HG02642 (cell line): ENCODE results near the gene FAR2.
"Not testable (repeated sequence)": the region's sequence is repeated elsewhere in the genome, so short reads cannot be mapped to it uniquely, and the experiment has no call there.

Experiments
- ATAC-seq: cut with Tn5 transposase; IDR thresholded peaks from one replicate; pipeline ENCODE4 v1.9.1; 2021; ENCODE audit warnings: mild to moderate bottlenecking; ENCODE audit not compliant: unreplicated experiment, poor library complexity

The FAR2 gene

DNA sequence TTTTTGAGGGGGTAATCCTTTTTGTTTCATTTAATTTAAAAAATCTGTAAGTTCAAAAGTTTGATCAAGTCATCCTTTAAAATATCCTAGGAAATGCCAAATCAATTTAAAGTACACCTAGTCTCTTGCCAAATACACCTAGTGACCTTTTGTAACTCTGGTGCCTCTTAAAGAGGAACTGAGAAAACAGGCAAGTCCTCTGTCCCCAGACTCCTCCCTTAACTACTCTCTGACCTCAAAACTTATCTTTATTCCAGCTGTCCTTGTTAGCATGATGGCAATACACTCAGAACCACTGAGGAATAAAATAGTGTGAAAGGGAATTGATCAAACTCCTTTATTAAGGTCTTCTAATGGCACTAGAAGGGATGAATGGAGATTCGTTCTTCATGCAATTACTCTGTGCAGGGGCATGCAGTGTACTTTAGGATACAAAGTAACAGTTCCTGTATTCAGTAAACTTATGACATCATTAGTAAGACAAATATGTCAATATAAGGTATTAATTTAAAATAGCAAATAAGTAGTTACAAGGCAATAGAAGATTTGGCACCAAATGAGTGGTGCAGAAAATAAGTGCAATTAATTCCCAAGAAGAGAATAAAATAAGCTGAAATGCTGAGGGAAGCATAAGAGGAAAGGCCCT is 3.3 kb downstream of the FAR2 start:
- ATAC-seq: peak; percentile 77

DNA sequence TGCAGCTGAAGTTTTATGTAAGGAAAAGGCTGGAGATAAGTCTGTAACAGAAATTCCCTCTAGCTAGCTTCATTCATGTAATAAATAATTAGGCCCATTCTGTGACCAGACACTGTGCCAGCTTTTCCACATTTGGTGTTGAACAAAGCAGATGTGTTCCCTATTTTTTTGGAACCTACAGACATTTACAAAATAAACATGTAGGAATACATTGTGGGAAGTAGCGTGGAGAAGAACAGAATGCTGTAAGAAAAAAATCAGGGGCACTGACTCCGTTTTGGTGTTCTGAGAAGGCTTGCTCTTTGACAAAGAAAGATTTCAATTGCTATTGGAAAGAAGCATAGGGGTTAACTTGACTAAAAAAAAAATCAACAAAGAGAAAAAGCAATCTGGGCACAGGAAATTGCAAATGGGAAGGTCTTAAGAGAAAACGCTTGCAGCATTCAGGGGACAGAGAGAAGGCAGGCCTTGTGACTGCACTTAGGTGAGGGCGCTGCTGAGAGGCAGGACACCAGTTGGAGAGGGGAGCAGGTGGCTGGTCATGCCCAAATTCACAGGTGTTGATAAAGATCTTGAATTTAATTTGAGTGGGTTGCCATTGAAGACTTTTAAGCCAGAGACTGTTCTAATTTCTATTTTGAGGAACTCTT is 4.0 kb downstream of the FAR2 start:
- no peak for ATAC-seq

- ATAC-seq: peak; percentile 59
Observed at GRCh38 chr12:29155079-29155478, 6.0 kb downstream of the FAR2 start.

GRCh38 chr12:29157486-29157946 is 8.4 kb downstream of the FAR2 start:
- ATAC-seq: no peak

DNA sequence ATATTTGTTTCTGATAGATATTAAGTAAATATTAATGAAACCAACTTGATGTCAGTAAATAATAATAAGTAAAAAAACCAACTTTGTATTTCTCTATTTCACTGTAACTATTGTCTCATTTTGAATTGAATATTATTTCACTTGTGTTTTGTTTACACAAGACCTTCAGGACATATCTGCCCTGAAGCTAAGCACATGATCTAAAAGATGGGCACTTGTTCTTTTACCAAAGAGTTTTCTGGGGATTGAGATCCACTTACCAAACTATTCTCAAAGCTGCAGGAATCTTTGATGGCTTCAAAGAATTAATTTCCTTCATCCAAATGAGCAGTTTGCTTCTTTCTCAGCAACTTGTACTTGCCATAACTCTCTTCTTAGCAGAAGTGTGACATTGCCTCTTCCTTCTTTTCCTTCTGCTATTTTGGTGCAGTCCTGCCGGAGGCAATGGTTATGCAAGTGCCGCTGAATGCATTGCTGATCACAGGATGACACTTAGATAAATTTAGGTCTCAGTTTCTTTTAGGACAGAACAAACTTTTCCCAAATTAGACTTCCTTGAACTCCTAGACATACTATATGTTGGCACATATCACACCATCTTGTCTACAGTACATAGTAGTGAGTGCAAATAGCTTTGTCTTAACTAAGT is 9.2 kb downstream of the FAR2 start:
- ATAC-seq: no peak

DNA sequence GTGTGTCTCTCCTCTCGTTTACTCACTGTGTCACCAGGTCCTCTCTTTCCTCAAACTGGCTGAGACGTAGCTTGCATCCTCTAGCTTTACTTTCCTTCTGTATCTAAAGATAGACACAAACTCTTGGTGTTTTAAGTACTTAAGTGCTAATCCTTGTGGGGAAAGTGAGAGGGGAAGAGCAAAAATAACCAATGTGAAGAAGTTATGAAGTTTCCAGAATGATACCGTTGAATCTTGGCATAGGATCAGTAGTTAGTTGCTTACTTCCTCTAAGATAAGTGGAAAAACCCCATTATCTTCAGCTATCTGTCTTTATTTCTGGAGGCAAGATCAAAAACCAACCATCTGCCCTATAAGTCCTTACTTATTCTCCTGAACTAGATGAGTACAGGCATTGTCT is 10.6 kb downstream of the FAR2 start:
- no peak for ATAC-seq

DNA sequence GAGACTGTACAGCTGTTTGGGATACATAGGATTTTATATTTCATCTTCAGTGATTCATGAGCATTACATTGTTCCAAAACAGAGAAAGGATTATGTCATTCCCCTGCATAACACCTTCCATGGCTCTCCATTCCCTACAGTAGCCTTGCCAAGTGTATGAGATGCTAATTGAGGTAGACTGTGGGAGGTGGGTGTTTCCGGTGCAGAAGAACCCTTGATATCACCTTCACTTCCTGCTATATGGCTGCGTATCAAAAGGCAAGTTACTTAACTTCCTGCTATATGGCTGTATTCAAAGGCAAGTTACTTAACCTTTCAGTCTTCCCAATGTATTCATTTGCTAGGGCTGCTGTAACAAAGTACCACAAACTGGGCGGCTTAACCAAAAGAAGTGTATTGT is 11.2 kb downstream of the FAR2 start:
- no peak for ATAC-seq

DNA sequence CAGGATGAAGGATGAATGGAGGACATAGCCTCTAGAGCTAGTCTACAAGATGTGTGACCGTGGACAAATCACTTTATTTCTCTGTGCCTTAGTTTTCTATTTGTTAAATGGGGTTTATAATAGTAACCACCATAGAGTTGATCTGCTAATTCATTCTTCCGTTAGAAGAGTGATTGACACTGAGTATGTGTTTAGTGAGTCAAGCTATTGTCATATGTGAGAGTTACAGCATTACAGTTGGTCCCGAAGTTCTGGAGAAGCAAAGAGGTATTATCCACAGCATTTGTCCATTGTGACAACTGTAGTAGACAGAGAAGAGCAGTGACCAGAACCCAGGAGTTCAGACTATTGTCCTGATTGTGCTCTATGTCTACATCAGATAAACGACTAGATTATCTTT is 14.1 kb downstream of the FAR2 start:
- no peak for ATAC-seq

DNA sequence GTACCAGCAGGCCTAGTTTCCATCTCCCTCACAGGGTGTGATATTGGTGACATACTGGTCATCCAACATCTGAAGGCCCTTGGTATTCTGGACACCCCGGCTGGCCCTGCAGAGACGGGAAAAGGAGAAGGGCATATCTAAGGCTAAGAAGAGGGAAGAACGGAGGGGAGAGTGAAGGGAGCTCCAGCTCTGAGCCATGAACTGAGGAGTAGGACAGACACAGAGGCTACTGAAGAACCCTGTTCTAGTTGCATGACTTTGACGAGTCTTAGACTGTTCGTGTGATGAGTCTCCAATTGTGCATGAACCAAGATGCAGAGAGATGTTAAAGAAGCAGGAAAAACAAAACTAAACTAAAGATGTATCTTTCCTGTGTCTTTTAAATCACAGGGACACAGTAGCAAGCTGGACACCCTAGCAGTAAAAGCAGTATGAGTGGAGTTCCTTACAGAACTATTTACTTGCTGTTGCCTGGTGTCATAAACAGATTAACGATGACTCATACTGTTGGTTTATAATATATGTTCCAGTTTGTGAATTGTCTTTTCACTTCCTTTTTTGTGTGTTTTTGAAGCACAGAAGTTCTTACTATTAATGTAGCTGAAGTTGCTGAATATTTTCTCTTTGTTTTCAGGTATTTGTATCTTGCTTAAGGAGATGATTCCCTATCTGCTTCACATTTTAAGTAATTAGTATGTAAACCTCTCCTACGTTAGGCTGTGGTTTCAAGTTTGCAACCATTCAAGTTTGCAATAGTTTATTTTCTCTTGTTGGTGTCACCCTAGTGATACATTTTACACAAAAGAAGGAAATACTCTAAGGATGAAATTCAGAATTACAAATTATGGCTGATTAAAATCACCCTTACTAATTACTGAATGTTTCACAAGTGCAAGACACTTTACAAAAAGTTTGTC is 15.7 kb downstream of the FAR2 start:
- ATAC-seq: peak; percentile 99

- ATAC-seq: no peak
Observed at GRCh38 chr12:29167445-29167844, 18.4 kb downstream of the FAR2 start.

- ATAC-seq: no peak
Observed at GRCh38 chr12:29167988-29168387, 18.9 kb downstream of the FAR2 start.

- not testable (repeated sequence) for ATAC-seq
Observed at GRCh38 chr12:29169978-29170377, 20.9 kb downstream of the FAR2 start.

DNA sequence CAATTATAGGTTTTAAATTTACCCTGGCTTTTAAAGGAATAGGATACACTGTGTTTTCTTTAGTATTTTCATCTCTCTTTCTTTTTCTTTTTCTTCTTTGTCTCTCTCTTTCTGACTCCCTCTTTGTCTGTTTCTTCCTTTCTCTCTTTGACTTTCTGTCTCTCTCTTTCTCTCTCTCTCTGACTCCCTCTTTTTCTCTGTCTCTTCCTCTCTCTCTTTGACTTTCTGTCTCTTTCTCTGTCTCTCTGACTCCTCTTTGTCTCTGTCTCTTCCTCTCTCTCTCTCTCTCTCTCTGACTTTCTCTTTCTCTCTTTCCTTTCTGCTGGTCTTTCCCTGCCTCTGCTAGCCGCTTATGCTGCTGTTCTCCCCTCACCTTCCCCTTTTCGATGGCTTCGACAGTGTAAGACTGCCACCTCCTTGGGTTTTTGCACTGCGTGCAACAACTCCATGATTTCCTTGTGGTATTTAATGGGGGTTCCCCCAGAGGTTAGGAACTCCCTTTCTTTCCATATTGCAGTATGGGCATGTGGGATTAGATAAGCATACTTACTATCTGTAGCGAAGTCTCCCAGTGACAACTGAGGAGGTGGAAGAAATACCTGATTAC is 21.5 kb downstream of the FAR2 start:
- not testable (repeated sequence) for ATAC-seq

- ATAC-seq: no peak
Observed at GRCh38 chr12:29171421-29172258, 22.6 kb downstream of the FAR2 start.

GRCh38 chr12:29176941-29177340 is 27.9 kb downstream of the FAR2 start:
- ATAC-seq: no peak

GRCh38 chr12:29182247-29182646 is 33.2 kb downstream of the FAR2 start:
- ATAC-seq: not testable (repeated sequence)

GRCh38 chr12:29187756-29188155 is 38.7 kb downstream of the FAR2 start:
- no peak for ATAC-seq

DNA sequence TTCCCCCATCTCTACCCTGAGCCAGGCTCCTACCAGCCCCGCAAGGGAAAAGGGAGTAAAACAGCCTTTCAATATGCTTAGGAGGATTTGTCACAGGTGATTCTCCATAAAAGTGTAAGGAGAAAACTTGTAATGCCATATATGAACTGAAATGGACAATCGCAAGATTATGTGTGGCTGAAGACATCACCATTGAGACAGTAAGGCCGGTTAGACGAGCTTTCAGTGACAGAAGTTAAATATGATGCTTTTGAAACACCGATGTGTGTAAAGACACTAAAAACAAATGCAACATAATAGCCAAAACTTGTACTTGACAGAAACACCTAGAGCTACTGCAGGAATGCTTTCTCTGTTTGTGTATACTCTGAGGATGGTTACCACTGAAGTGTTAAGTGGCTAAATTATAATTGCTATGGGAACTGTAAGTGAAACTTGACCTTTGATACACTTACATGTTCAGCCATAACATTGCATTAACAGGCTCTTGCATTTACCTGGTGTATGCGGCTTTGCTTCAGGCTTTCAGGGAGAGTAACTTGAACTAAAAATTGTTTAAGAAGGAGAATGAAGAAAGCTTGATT is 42.3 kb downstream of the FAR2 start:
- ATAC-seq: no peak

DNA sequence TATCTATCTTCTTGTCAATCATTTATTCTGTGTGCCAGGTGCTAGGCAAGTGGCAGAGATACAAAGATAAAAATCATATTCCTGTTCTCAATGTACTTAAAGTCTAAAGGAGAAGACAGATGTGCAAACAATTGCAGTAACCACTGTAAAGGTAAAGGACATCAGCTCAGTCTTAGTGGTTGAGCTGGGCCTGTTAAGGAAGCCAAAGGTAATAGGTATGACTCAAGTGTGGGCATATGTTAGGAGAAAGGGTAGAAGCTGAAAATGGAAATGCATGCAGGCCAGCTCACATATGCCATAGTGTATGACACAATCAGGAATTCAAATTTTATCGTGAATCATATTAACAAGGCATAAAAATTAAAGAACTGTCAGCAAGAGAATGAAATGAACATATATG is 49.8 kb downstream of the FAR2 start:
- ATAC-seq: no peak
